Measurements from ENCODE around the gene GNAI1.

- TF ChIP-seq MTA3 (IDR thresholded peaks at IDR 0.05; ENCODE audit: borderline replicate concordance, low read length) = no peak
- TF ChIP-seq, protein P1, sequence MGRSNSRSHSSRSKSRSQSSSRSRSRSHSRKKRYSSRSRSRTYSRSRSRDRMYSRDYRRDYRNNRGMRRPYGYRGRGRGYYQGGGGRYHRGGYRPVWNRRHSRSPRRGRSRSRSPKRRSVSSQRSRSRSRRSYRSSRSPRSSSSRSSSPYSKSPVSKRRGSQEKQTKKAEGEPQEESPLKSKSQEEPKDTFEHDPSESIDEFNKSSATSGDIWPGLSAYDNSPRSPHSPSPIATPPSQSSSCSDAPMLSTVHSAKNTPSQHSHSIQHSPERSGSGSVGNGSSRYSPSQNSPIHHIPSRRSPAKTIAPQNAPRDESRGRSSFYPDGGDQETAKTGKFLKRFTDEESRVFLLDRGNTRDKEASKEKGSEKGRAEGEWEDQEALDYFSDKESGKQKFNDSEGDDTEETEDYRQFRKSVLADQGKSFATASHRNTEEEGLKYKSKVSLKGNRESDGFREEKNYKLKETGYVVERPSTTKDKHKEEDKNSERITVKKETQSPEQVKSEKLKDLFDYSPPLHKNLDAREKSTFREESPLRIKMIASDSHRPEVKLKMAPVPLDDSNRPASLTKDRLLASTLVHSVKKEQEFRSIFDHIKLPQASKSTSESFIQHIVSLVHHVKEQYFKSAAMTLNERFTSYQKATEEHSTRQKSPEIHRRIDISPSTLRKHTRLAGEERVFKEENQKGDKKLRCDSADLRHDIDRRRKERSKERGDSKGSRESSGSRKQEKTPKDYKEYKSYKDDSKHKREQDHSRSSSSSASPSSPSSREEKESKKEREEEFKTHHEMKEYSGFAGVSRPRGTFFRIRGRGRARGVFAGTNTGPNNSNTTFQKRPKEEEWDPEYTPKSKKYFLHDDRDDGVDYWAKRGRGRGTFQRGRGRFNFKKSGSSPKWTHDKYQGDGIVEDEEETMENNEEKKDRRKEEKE (IDR thresholded peaks at IDR 0.05) = no peak
- no peak for TF ChIP-seq SMC3 (IDR thresholded peaks at IDR 0.05; ENCODE audit: borderline replicate concordance, low read length)
- TF ChIP-seq, protein P2, sequence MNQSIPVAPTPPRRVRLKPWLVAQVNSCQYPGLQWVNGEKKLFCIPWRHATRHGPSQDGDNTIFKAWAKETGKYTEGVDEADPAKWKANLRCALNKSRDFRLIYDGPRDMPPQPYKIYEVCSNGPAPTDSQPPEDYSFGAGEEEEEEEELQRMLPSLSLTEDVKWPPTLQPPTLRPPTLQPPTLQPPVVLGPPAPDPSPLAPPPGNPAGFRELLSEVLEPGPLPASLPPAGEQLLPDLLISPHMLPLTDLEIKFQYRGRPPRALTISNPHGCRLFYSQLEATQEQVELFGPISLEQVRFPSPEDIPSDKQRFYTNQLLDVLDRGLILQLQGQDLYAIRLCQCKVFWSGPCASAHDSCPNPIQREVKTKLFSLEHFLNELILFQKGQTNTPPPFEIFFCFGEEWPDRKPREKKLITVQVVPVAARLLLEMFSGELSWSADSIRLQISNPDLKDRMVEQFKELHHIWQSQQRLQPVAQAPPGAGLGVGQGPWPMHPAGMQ (IDR thresholded peaks at IDR 0.05; ENCODE audit: borderline replicate concordance) = no peak
- no peak for TF ChIP-seq NFYB (IDR thresholded peaks at IDR 0.05; ENCODE audit: insufficient read depth, low read depth, low read length)
- no peak for TF ChIP-seq CREB1 (IDR thresholded peaks at IDR 0.05; ENCODE audit: low read depth)
- TF ChIP-seq TAF1 (IDR thresholded peaks at IDR 0.05; ENCODE audit: borderline replicate concordance, low read depth, low read length) = no peak
Measured at GRCh38 chr7:80187727-80188126, 53.1 kb downstream of the GNAI1 start.

Data from GM12878 (cell line).